Measurements from ENCODE around the gene NBAS. TPM values are rescaled to one million over a fixed set of nuclear protein-coding genes. Genes with fewer than 3 reads are reported as not detected.

NBAS gene
- total RNA-seq, 1 donor from 2014 or later = 57.6 TPM

GRCh38 chr2:15181092-15181745 is 379.9 kb downstream of the NBAS start:
- no peaks in the 10 kb centered on the region for H4K20me1 ChIP-seq (ENCODE audit: insufficient read depth, low read length)
- no peak for FAIRE-seq

GRCh38 chr2:15180379-15180778 is 380.8 kb downstream of the NBAS start:
- H3K9me3 Mint-ChIP-seq (ENCODE audit: unreplicated experiment) = peaks cover 2% of the 10 kb centered on the region

More at GRCh38 chr2:15181092-15181745, 379.9 kb downstream of the NBAS start:
- no peak overlapping the region for H3K4me3 Mint-ChIP-seq (ENCODE audit: unreplicated experiment)
- H3K79me2 ChIP-seq (ENCODE audit: insufficient read depth, low read length) = no peaks in the 10 kb centered on the region
- no peak for DNase-seq (ENCODE audit: low read depth)
- no peaks in the 10 kb centered on the region for H3K9me3 ChIP-seq (ENCODE audit: insufficient read depth, low read depth, low read length)
- no peak overlapping the region for H2AFZ ChIP-seq (ENCODE audit: low read depth, low read length)
- peaks cover 12% of the 10 kb centered on the region for H3K4me1 ChIP-seq (ENCODE audit: insufficient read depth, low read length)
- no peak overlapping the region for H3K9ac ChIP-seq (ENCODE audit: low read length)
- H3K27me3 ChIP-seq (ENCODE audit: insufficient read depth, low read length) = no peaks in the 10 kb centered on the region
- H3K36me3 ChIP-seq (ENCODE audit: insufficient read depth, low read length) = no peaks in the 10 kb centered on the region
- no peak overlapping the region for H3K27ac ChIP-seq (ENCODE audit: low read depth, low read length)
- no peaks in the 10 kb centered on the region for H3K27me3 Mint-ChIP-seq (ENCODE audit: low read depth, unreplicated experiment)
- H3K9me3 Mint-ChIP-seq (ENCODE audit: unreplicated experiment) = peaks cover 2% of the 10 kb centered on the region
- H3K4me1 Mint-ChIP-seq (ENCODE audit: low read depth, unreplicated experiment) = peaks cover 12% of the 10 kb centered on the region
- no peak overlapping the region for H3K27ac Mint-ChIP-seq (ENCODE audit: unreplicated experiment)
- no peak overlapping the region for H3K4me2 ChIP-seq (ENCODE audit: low read length)
- TF ChIP-seq EZH2 (IDR thresholded peaks at IDR 0.05; ENCODE audit: insufficient read depth, low read length) (no peak), CTCF (IDR thresholded peaks at IDR 0.05; ENCODE audit: insufficient read depth, low read depth, low read length) (no peak)
- H3K4me3 ChIP-seq (ENCODE audit: insufficient read depth, low read depth, low read length) = no peak overlapping the region
- H3K36me3 Mint-ChIP-seq (ENCODE audit: low read depth, unreplicated experiment) = peaks cover 8% of the 10 kb centered on the region

More at GRCh38 chr2:15180379-15180778, 380.8 kb downstream of the NBAS start:
- DNase-seq (ENCODE audit: low read depth) = no peak
- Histone ChIP-seq H3K27me3 (ENCODE audit: insufficient read depth, low read length) (no peaks in the 10 kb centered on the region), H3K4me1 (ENCODE audit: insufficient read depth, low read length) (peaks cover 12% of the 10 kb centered on the region), H4K20me1 (ENCODE audit: insufficient read depth, low read length) (no peaks in the 10 kb centered on the region), H3K27ac (ENCODE audit: low read depth, low read length) (no peak overlapping the region), H3K4me3 (ENCODE audit: insufficient read depth, low read depth, low read length) (no peak overlapping the region), H3K9ac (ENCODE audit: low read length) (no peak overlapping the region), H3K9me3 (ENCODE audit: insufficient read depth, low read depth, low read length) (no peaks in the 10 kb centered on the region), H2AFZ (ENCODE audit: low read depth, low read length) (no peak overlapping the region), H3K36me3 (ENCODE audit: insufficient read depth, low read length) (no peaks in the 10 kb centered on the region), H3K4me2 (ENCODE audit: low read length) (no peak overlapping the region), H3K79me2 (ENCODE audit: insufficient read depth, low read length) (no peaks in the 10 kb centered on the region)
- Mint-ChIP-seq H3K27me3 (ENCODE audit: low read depth, unreplicated experiment) (no peaks in the 10 kb centered on the region), H3K36me3 (ENCODE audit: low read depth, unreplicated experiment) (peaks cover 8% of the 10 kb centered on the region), H3K27ac (ENCODE audit: unreplicated experiment) (no peak overlapping the region), H3K4me3 (ENCODE audit: unreplicated experiment) (no peak overlapping the region), H3K4me1 (ENCODE audit: low read depth, unreplicated experiment) (peaks cover 12% of the 10 kb centered on the region)
- TF ChIP-seq EZH2 (IDR thresholded peaks at IDR 0.05; ENCODE audit: insufficient read depth, low read length) (no peak), CTCF (IDR thresholded peaks at IDR 0.05; ENCODE audit: insufficient read depth, low read depth, low read length) (no peak)
- FAIRE-seq = no peak

Measured in astrocyte (in vitro differentiated cells and primary cell).